ENCODE measurements around the gene CRADD.
A peak's percentile ranks its signal among the peaks of the same experiment; 100 is the strongest.
"Not testable (repeated sequence)": the region's sequence is repeated elsewhere in the genome, so short reads cannot be mapped to it uniquely, and the experiment has no call there.

Gene CRADD

DNA sequence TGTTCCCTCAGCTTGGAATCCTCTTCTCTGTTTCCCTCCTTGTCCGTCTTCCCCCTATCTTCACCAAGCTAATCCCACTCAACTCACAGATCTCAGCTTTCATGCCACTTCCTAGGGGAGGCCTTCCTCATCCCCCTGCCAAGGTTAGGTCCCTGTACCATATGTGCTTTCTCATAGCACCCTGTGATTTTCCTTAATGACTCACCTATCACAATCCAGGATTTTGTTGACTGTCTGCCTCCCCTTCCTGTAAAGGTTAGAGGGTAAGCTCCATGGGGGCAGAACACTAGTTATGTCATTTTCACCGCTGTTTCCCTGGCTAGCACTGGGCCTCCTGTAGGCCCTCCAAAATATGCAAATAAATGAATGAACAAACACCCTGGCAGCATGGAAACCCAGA is 57.6 kb downstream of the CRADD start:
- DNase-seq (ENCODE audit: low read depth in 2 of 3, low spot score in 2 of 3): no peak

DNA sequence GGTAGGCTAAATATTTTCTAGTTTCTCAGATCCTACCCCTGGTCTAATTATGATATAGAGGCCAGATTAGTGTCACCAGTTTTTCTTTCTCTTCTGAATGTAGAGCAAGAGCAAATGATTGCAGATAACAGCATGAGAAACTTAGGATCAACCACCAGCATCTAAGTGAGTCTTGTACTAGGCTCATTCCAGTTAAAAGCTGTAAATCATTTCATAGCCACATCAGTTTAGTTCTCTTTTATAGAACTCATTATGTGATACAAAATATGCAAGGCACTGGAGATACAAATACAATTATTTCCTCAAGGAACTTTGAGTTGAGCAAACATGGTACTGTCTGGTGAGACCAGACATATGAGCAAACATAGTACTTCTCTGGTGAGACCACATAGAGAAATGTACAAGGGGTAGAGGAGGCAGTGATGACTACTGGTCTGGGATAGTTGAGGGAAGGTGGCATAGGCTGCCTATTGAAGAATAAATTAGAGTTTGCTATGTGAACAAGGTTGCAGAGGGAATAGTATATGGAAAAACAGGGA is 59.5 kb downstream of the CRADD start:
- no peak for DNase-seq (ENCODE audit: low read depth in 2 of 3, low spot score in 2 of 3)

GRCh38 chr12:93737457-93738198 is 60.5 kb downstream of the CRADD start:
- DNase-seq (ENCODE audit: low read depth in 2 of 3, low spot score in 2 of 3): no peak

GRCh38 chr12:93738199-93739058 is 61.3 kb downstream of the CRADD start:
- DNase-seq (ENCODE audit: low read depth in 2 of 3, low spot score in 2 of 3): no peak

- no peak for DNase-seq (ENCODE audit: low read depth in 2 of 3, low spot score in 2 of 3)
Observed at GRCh38 chr12:93740751-93741150, 63.6 kb downstream of the CRADD start.

DNA sequence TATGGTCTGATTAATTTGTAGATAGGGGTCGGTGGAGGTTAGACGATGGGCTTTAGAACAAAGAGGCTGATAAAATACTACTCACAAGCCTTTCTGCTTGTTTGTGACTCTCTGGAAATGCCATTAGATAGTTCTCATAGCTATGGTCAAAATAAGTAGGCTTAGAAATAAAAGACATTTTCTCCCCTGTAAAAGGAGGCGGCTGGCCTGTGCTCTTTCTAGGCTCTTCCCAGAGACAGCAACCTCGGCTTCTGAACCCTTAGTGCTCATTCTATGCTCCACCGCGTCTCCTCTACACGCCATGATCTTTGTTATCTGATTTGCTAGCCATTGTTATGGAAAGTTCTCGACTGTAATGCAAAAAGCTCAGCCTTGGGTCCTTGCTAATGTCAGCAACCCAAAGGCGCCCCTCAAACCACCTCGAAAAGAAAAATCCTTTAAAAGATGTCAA is 64.5 kb downstream of the CRADD start:
- DNase-seq (ENCODE audit: low read depth in 2 of 3, low spot score in 2 of 3): no peak

DNA sequence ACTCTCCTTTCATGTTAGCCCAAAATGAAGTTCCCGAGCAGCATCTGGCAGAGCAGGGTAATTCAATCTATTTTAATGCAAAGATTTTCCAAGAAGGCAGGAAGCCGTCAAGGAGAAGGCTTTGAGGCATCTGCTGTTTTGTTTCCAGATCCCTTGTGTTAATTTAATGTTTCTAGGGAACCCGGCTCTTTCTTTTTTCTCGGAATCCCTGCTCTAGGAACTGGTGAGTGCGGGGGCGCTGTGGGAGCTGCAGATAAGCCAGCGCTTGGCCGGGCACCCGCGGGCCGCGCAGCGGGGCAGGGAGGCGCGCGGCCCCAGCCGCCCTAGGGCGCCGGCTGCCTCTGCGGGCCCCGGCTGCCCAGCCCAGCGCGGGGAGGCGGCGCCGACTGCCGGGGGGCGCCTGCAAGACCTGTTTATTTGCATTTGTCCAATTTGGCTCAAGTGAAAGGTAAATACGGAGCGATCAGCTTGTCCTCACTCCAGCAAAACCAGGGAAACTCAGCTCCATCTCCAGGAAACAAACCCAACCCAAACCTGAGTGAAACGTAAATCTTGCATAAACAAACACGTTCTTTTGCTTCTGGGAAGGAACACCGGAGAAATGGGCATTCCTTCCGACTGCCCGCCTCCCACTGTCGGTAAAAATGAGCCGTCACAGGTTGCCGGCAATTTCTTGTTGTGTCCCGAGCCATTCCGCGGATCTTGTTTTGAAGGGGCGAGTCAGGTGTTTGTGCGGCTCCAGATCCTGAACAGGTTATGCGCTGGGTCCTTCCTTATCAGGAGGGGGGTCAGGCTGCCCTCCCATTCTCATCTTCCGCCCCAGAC is 65.1 kb downstream of the CRADD start:
- peak; percentile 33 to 48 (median 43) for DNase-seq (ENCODE audit: low read depth in 2 of 3, low spot score in 2 of 3)

DNA sequence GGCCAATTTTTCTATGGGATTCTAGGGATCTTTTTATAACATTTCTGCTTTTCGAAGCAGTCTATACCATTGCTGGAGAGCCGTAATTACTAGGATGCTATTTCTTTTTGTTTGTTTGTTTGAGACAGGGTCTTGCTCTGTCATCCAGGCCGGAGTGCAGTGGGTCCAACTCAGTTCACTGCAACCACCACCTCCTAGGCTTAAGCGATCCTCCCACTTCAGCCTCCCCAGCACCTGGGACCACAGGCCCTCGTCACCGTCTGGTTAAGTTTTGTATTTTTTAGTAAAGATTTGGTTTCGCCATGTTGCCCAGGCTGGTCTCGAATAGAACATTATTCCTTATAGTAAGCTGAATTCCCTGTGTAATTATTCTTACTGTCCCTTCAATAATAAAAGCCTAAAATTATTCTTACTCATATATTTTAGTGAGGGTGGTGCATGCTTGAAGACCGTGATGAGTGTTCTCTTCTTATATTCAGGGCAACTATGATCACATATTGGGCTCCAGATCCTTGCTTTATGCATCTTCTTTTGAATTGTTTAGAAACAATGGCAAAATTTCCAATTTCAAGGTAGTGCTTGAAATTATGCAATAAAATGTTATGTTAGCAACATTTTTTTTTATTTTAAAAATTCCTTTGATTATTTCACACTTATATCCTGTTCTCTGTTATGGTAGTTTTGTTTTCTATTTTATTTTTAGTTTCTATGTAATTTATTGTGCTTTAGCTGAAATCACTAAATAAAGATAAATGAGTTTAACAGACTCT is 66.2 kb downstream of the CRADD start:
- DNase-seq (ENCODE audit: low read depth in 2 of 3, low spot score in 2 of 3): no peak

GRCh38 chr12:93743999-93744689 is 67.0 kb downstream of the CRADD start:
- DNase-seq (ENCODE audit: low read depth in 2 of 3, low spot score in 2 of 3): no peak

GRCh38 chr12:93745286-93745685 is 68.1 kb downstream of the CRADD start:
- DNase-seq (ENCODE audit: low read depth in 2 of 3, low spot score in 2 of 3): no peak

GRCh38 chr12:93746572-93747168 is 69.5 kb downstream of the CRADD start:
- DNase-seq (ENCODE audit: low read depth in 2 of 3, low spot score in 2 of 3): no peak

GRCh38 chr12:93748672-93749383 is 71.7 kb downstream of the CRADD start:
- DNase-seq (ENCODE audit: low read depth in 2 of 3, low spot score in 2 of 3): no peak

DNA sequence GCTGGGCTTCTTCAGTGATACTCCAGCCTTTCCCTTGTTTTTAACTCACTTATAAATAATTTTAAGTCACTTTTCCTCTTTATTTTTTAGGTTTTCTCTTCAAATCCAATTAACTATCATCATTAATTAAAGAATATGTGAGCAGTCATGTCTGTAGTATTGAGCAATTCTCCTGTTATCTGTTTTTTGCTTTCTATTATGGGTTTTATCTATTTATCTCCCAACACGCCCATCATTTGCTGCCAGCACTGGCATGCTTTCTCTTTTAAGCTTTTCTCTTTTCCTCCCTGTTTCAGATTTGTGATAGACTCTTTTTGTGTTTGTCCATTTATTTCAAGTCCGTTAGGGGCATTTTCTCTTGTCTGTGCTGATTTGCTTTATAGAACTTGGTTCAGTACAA is 72.3 kb downstream of the CRADD start:
- DNase-seq (ENCODE audit: low read depth in 2 of 3, low spot score in 2 of 3): no peak

- no peak for DNase-seq (ENCODE audit: low read depth in 2 of 3, low spot score in 2 of 3)
Observed at GRCh38 chr12:93750056-93750455, 72.9 kb downstream of the CRADD start.

DNA sequence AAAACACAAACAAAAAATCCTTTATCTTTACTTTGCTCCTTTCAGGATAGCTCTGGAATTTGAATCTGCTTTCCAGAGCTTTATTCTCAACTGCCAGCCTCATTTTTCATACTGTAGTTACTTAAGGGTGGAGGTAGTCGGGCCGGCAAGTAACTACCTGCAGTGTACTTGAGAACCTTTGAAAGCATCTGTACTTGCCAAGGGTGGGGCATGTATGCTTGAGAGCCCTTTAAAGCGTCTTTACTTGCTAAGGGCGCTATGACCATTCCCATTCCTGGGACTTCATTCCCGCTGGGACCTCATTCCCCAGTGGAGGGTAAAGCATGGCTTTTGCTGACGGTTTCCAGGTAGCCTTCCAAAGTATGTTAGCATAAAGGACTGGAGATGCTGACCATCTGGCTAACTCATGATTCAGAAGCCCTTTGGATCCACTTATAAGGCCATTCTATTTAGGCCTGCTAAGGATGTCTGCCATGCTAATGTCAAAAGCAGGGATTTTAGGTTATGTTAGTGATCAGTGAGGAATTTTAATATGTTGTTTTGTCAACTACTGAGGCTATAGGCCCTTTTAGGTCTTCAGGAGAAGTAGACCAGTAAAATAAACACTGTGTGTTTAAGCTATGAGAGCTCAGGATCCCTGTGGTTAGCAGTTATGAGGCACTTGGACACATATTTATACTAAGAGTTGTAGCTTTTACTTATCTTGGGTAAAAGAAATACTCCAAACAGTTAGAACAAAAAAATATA is 74.9 kb downstream of the CRADD start:
- no peak for DNase-seq (ENCODE audit: low read depth in 2 of 3, low spot score in 2 of 3)

DNA sequence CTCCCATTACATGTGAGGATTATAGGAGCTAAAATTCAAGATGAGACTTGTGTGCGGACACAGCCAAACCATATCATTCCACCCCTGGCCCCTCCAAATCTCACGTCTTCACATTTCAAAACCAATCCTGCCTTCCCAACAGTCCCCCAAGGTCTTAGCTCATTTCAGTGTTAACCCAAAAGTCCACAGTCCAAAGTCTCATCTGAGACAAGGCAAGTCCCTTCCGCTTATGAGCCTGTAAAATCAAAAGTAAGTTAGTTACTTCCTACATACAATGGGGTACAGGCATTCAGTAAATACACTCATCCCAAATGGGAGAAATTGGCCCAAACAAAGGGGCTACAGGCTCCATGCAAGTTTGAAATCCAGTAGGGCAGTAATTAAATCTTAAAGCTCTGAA is 76.1 kb downstream of the CRADD start:
- DNase-seq (ENCODE audit: low read depth in 2 of 3, low spot score in 2 of 3): no peak

DNA sequence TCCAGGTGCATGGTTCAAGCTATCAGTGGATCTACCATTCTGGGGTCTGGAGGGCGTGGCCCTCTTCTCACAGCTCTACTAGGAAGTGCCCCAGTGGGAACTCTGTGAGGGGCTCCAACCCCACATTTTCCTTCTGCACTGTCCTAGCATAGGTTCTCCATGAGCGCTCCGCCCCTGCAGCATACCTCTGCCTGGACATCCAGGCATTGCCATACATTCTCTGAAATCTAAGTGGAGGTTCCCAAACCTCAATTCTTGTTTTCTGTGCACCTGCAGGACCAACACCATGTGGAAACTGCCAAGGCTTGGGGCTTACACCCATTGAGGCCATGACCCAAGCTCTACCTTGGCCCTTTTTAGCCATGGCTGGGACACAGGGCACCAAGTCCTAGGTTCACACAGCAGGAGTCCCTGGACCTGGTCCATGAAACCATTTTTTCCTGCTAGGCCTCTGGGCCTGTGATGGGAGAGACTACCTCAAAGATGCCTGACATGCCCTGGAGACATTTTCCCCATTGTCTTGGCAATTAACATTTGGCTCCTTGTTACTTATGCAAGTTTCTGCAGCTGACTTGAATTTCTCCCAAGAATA is 76.8 kb downstream of the CRADD start:
- DNase-seq (ENCODE audit: low read depth in 2 of 3, low spot score in 2 of 3): no peak

- not testable (repeated sequence) for DNase-seq (ENCODE audit: low read depth in 2 of 3, low spot score in 2 of 3)
Observed at GRCh38 chr12:93754859-93755258, 77.7 kb downstream of the CRADD start.

Measured in activated CD8-positive, alpha-beta memory T cell treated with anti-CD3 and anti-CD28 coated beads for 48 hours (primary cell).